ENCODE measurements around the gene TMEM107.

The TMEM107 gene

GRCh38 chr17:8161289-8162232, 14.6 kb downstream of the TMEM107 start:
- no peak for DNase-seq

DNA sequence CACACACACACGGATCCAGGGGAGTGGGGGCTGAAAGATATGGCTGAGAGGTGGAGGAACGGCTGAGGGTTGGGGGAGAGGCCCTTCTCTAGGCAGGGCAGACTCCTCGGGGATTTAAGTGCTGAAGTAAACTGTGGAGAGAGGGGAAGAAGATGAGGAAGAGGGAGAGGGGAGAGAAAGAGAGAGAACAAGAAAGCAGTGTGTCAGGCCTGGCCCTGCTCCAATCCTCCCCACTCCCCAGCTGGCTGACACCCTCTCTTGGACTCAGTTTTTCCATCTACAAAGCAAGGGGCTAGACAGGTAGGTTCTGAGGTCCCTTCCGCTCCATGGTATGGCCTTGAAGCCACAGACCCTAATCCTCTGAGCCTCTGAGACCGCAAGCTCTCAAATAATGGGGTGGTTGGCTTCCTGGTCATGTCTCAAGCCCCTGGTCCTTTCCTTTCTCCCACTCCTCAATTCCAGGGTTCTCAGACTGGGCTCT, 15.4 kb downstream of the TMEM107 start:
- DNase-seq: no peak

GRCh38 chr17:8160224-8160577, 16.0 kb downstream of the TMEM107 start:
- DNase-seq: no peak

DNA sequence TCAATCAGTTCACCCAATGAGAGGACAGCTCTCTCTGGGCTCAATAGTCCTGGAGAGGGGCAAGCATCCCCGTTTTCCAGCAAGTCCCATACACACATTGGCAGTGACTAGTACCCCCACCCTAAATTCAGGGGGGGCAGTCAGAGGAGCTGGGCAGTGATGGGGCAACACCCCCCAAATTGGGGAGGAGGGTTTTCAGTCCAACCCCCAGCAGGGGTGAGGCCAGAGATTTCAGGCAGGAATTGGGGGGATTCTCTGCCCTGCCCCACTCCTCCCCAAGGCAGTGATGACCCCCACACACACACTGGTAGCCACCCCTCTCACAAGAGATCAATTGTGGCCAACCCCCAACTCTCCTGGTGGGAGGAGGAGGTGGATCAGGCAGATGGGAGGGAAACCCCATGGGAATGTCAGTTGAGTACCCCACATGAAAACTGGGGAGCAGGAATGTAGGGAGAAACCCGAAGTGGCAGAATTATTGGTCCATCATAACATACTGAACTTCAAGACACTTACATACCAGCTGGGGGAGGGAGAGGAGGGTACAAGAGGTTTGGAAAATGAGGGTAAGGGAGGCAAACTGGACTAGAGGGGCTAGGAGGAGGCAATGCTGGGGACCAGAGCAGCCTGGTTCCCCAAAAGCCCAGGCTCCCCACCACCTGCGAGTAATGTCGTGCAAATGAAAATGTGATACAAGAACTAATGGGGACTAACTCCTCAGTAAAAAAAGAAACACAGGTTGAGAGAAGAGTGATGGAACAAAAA, 16.5 kb downstream of the TMEM107 start:
- no peak for DNase-seq

GRCh38 chr17:8159032-8159400, 17.2 kb downstream of the TMEM107 start:
- no peak for DNase-seq

- peak; percentile 89 to 94 for DNase-seq
These were observed 17.7 kb downstream of the TMEM107 start for GRCh38 chr17:8158267-8159031.

DNA sequence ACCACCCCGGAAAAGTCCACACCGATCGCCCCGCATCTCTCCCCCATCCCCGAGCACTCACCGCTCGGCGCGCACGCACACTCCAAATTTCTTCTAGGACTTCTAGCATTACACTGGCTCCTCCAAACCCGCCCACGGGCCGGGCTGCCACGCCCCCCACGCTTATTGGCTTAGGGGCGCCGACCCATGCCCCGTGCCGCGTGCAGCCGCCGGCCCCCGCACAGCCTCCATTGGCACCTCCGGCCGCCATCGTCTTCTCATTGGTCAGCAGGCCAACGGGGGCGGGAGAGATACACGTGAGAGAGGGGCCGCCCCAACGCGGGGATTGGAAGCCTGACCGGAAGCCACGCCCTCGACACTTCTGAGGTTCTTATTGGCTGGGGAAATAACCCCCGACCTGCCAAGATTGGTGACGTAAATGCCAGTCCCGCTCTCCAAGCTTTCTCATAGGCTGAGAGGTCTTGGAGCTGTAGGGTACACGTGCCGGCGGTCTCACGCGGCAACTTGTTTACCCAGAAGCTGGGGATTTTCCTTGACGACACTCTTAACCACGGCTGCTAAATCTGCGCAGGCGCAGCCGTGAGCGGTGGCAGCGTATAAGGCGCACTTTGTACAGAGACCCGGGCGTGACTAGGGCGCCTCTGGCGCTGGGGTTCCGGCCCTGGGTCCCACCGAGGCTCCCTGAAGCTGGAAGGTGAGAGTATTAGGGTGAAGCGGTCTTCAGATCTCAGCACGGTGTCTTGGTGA, 19.8 kb downstream of the TMEM107 start:
- DNase-seq: peak; percentile 99 to 100

- no peak for DNase-seq
These were observed 20.3 kb downstream of the TMEM107 start for GRCh38 chr17:8155996-8156245.

- DNase-seq: no peak
These were observed 20.8 kb downstream of the TMEM107 start for GRCh38 chr17:8155231-8155995.

DNA sequence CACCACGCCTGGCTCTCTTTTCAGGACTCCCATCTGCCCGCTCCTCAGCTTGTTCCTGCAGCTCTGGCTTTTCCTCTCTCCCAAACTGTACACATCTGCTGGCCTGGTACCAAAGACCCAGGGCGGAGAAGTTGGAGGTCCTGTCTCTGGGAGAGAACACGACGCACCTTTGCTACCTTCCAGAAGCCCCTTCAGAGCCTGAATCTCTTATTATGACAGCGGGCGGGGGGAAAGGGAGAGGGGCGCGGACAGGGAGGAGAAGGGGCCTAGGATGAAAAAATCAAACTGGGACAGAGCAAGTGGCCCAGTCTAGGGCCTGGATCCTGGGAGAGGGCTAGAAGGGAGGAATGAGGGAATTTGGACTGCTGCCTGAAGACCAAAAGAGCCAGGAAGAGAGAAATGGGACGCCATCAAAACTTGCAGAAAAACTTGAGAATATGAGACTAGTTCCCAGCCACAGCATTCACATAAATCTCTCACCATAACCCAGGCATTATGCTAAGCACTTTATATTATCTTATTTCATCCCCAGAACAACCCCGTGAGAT, 21.5 kb downstream of the TMEM107 start:
- no peak for DNase-seq

- peak; percentile 82 to 87 for DNase-seq
These were observed 22.1 kb downstream of the TMEM107 start for GRCh38 chr17:8153957-8154607.

- DNase-seq: peak; percentile 48 to 50
These were observed 22.6 kb downstream of the TMEM107 start for GRCh38 chr17:8153525-8153956.

DNA sequence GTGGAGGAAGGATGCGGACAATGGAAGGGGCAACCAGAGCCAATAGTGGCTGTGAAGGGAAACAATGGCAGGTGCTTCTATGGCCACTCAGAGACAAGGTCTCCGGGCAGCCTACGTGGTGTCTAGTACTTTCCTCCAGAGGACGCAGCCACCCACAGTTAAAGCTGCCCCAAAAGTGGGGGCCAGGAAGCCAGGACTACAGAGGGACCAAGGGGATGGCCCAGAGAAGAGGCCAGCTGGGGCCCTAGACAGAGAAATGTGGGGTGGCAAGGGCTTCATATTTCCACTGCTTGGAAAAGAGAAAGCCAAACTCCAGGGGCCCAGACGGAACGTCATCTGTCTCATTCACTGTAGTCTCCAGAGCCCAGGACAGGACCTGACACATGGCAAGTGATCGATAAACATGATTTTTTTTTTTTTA, 23.1 kb downstream of the TMEM107 start:
- no peak for DNase-seq

- peak; percentile 86 to 88 for DNase-seq
These were observed 23.9 kb downstream of the TMEM107 start, which contains the start of gene PER1 for GRCh38 chr17:8152112-8152775. PER1 (minus strand) TSS chr17:8152404; CDS start chr17:8150706, 1,698 bp downstream.

GRCh38 chr17:8151641-8152111, 24.5 kb downstream of the TMEM107 start:
- DNase-seq: no peak

GRCh38 chr17:8151120-8151640, 25.0 kb downstream of the TMEM107 start:
- peak; percentile 77 to 79 for DNase-seq

- no peak for DNase-seq
These were observed 25.7 kb downstream of the TMEM107 start for GRCh38 chr17:8150194-8151119.

GRCh38 chr17:8149419-8150193, 26.6 kb downstream of the TMEM107 start:
- DNase-seq: no peak

Measured in stimulated activated CD4-positive, alpha-beta T cell treated with anti-CD3 and anti-CD28 coated beads, Interleukin-2, amount 100 ng/mL, for 48 hours (primary cell).